Measurements from ENCODE around the gene CLDN8.

The CLDN8 gene

GRCh38 chr21:30200000-30200399 is 15.9 kb downstream of the CLDN8 start:
- DNase-seq (ENCODE audit: low read depth), result no peak

DNA sequence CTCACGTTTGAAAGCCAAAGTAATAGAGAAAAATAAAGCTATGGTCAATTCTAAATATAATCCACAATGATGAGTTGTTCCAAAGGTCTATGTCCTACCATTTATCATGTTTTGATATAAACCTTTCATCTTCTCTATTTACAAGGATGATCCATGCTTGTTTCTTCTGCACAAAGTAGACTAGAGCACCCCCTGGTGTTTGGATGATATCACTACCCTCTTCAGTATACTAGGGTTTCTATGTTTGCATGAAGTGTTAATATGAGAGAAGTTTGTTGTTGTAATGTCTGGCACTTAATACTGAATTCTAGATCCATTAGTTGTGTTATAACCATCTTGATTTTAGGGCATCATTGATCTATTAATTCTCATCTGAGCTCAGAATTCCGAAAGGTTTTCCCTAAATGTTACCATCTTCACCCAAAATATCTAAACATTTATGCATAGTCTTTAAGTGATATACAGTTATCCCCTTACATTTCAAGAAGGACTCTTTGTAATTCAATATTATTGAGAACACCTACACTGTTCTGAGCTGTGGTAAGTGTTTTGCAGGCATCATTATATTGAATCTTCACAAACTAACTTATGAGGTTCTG is 21.1 kb downstream of the CLDN8 start:
- peak; percentile 4 for DNase-seq (ENCODE audit: low read depth)

DNA sequence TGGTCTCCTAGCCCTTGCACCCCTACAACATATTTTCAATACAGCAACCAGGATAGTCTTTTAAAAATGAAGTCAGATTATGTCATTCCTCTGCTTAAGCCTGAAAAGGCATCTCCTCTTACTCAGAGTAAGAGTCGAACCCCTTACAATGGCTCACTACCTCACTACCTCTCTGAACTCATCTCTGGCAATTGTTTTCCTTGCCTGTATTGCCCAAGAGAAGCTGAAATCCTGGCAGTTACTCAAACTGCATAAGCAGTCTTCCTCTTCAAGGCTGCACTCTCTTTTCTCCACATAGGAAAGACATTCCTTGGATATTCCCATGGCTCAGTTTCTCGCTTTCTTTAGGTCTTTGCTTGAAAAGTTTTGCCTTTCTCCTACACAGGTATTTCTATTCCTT is 22.7 kb downstream of the CLDN8 start:
- DNase-seq (ENCODE audit: low read depth), result no peak

DNA sequence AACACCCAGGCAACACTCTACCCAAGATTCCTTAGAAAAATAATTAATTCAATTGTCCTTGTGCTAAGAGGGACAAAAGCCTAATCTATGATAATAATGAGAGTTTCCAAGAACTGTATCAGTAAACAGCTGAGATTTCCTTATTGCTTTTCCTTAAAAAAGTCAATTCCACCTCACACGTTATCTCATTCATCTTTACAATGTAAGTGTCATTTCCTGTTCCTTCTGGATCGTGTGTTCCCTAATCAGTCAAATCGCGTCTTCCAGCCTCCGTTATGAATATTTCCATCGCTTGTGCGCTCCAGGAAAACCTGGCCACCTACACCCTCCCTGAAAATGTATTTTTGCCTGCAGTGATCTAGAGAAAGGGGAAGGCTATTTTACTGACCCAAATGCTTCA is 25.3 kb downstream of the CLDN8 start:
- DNase-seq (ENCODE audit: low read depth), result no peak

GRCh38 chr21:30189773-30190172 is 26.1 kb downstream of the CLDN8 start:
- DNase-seq (ENCODE audit: low read depth), result no peak

DNA sequence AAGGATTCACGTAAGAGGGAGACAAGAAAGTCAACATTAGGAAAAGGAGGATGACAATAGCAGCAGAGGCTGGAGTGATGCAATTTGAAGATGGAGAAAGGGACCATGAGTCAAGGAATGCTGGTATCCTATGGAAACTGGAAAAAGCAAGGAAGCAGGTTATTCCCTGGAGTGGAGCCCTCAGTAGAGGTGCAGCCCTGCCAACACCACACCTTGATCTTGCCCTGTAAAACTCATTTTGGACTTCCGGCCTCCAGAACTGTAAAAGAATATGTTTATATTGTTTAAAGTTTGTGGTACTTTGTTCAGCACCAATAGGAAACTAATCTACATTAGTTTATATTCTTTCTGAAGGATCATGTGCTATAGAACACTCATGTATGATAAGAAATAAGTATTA is 29.7 kb downstream of the CLDN8 start:
- DNase-seq (ENCODE audit: low read depth), result no peak

DNA sequence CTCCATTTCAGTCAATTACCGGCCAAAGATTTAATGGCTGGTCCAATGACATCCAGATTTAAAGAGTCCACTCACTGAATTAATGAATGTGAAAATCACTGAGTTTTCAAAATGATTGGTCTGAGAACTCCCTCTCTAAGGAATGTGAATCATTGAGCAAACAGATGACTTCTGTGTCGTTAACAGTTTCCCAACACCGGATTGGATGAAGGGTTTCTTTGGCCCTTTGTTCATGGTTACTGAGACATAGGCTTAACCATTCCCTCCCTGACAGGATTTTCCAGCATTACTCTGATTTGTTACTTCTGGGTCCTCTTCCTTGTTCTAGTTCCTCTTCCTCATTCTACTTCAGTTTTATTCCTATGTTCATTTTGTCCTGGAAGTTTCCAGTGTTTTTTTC is 47.8 kb downstream of the CLDN8 start:
- no peak for DNase-seq (ENCODE audit: low read depth)

DNA sequence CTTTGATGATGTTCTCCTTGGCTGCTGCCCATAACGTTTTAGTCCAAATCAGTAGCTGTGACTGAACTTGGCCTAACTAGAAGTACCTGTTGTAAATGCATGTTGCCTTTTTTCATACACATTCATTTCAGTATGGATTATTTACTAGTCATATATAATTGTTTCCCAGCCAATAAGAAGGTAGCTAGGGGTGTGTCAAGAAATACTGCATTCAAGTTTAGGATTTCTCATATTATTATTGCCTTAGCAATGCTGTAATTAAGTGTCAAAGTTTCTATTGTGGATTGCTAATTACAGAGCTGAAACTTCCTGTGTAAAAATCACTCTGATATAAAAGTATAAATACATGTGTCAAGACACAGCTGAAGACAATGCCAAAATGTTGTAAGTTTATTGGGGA is 49.2 kb downstream of the CLDN8 start, which contains the start of gene CLDN17:
TSS of gene CLDN17 (minus strand) at position 101 of the 400 bp plus-strand sequence. CDS start 188 bp downstream, outside the sequence.
- DNase-seq (ENCODE audit: low read depth), result no peak

GRCh38 chr21:30166171-30166570 is 49.7 kb downstream of the CLDN8 start:
- no peak for DNase-seq (ENCODE audit: low read depth)

GRCh38 chr21:30164796-30165195 is 51.1 kb downstream of the CLDN8 start:
- no peak for DNase-seq (ENCODE audit: low read depth)
